ENCODE measurements around the gene POLDIP2.
A peak's percentile ranks its signal among the peaks of the same experiment; 100 is the strongest.

Gene POLDIP2, protein sequence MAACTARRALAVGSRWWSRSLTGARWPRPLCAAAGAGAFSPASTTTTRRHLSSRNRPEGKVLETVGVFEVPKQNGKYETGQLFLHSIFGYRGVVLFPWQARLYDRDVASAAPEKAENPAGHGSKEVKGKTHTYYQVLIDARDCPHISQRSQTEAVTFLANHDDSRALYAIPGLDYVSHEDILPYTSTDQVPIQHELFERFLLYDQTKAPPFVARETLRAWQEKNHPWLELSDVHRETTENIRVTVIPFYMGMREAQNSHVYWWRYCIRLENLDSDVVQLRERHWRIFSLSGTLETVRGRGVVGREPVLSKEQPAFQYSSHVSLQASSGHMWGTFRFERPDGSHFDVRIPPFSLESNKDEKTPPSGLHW

DNA sequence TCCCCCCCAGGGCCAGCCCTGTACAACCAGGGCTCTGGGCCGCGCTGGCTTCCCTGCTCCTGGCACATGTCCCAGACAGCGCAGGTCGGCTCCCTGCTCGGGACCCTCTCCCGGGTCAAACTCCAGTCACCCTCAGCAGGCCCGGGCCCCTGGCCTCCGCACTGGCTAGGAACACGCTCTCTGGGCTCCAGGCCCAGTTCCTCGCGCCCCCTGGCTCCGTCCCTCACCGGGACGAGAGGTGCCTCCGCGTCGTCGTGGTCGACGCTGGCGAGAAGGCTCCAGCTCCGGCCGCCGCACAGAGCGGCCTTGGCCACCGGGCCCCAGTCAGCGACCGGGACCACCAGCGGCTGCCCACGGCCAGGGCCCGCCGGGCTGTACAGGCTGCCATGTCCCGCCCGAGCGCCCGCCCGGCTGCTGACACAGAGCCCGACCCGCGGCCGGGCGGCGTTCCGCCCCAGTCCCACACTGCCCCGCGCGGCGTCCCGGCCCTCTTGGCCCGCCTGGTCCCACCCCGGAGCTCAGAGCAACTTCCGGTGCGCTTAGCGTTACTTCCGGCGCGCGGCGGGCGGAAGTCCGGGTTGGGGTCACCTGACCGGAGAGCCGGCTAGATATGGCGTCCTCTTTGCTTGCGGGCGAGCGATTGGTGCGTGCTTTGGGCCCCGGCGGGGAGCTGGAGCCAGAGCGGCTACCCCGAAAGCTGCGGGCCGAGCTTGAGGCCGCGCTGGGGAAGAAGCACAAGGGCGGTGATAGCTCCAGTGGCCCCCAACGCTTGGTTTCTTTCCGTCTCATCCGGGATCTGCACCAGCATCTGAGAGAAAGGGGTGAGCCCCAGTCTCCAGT lies at the start of gene POLDIP2:
Gene POLDIP2 (minus strand): TSS at position 467 of the 840 bp plus-strand sequence. CDS start 79 bp downstream, at position 388.
- DNase-seq (ENCODE audit: low spot score): peak; percentile 93

DNA sequence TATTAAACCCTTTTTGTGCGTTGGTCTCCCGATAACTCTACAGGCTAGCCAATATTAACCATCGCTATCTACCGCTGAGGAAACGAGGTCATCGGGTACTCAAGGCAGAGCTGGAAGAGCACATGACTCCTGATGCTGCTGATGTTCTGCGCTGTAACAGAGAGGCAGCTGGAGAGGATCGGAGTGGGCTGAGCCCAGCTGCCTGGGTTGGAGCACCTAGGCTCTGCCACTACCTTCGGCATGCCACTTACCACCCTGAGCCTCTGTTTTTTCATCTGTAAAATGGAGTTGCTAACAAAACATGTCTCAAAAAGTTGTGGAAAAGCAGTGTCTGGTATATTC lies 49.1 kb upstream of the POLDIP2 start:
- no peak for DNase-seq (ENCODE audit: low spot score)

- DNase-seq (ENCODE audit: low spot score): peak; percentile 79
Observed at GRCh38 chr17:28405632-28406472, 48.5 kb upstream of the POLDIP2 start, which contains the start of gene SLC46A1. SLC46A1 (minus strand) TSS chr17:28406212; CDS start chr17:28406114, 98 bp downstream.

DNA sequence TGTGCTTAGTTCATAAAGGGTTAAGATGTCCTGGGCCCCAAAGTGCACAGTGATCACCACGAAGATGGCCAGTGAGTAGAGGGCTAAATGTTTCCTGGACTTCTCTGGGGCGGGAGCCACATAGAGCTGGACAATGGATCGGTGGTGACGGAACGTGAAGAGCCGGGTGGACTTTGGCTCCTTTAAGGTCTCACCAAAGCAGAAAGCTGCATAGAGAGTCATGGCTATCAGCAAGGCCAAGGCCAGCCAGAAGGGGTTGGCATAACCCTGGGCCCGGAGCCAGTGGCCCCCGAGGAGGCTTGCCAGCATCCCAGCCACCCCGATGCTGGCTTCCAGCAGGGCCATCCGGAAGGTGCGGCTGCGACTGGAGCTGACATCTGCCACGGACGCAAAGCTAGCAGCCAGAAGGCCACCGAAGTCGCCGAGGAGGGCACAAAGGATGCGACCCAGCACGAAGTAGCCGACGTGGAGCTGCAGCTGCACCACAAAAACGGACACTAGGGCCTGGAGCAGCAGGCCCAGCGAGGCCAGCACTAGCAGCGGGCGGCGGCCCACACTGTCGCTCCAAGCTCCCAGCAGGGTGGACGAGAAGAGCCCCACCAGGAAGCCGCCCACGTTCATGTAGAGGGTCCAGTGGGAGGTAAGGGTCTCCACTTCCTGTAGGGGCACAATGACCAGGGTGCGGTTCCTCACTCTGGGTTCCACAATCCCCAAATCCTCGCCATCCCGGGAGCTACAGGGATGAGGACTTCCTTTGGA lies 47.7 kb upstream of the POLDIP2 start:
- peak; percentile 41 for DNase-seq (ENCODE audit: low spot score)

DNA sequence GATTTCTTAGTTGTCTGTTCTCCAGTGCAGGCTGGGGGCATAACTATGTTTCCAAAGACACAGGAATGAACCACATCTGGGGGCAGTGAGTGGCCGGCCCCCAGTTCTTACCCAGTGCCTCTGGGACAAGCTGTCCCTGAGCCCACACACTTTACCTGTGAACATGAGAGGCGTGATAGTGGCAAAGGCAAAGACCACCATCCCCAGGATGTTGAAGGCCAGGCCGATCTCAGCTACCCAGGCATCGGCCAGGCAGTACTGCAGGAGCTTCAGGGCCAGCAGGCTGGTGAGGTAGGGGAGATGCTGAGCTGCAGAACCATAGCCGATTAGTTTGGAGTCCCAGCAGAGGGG lies 47.1 kb upstream of the POLDIP2 start:
- DNase-seq (ENCODE audit: low spot score): no peak

DNA sequence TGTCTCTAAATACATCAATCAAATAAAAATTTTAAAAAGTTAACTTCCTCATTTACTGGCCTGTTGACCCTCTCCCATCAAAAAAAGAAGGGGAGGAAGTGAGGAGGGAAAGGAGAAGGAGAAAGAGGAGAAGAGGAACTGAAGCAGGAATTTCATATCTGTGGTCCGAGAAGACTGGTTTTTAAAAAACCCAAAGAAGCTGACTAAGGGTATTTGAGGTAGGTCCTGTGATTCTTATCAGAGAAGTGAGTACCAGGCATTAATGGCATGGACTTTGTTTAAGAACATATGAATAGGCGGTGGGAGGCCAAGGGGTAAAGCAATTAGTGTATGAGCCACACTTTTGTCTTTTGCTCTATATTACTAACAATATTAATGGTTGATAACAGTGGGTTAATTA lies 46.7 kb upstream of the POLDIP2 start:
- DNase-seq (ENCODE audit: low spot score): no peak

DNA sequence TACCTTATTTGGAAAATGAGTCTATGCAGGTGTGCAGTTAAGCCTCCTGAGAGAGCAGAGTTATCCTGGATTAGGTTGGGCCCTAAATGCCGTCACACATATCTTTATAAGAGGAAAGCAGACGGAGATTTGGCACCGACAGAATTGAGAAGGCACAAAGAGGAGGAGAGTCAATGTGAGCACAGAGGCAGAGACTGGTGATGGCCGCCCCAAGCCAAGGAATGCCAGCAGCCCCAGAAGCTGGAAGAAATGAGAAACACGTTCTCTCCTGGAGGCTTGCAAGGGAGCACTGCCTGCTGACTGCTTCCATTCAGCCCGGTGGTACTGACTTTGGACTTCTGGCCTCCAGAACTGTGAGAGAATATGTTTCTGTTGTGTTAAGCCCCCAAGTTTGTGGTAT lies 45.5 kb upstream of the POLDIP2 start:
- DNase-seq (ENCODE audit: low spot score): no peak

- DNase-seq (ENCODE audit: low spot score): no peak
Observed at GRCh38 chr17:28402224-28402630, 44.9 kb upstream of the POLDIP2 start.

- no peak for DNase-seq (ENCODE audit: low spot score)
Observed at GRCh38 chr17:28399808-28400207, 42.5 kb upstream of the POLDIP2 start.

DNA sequence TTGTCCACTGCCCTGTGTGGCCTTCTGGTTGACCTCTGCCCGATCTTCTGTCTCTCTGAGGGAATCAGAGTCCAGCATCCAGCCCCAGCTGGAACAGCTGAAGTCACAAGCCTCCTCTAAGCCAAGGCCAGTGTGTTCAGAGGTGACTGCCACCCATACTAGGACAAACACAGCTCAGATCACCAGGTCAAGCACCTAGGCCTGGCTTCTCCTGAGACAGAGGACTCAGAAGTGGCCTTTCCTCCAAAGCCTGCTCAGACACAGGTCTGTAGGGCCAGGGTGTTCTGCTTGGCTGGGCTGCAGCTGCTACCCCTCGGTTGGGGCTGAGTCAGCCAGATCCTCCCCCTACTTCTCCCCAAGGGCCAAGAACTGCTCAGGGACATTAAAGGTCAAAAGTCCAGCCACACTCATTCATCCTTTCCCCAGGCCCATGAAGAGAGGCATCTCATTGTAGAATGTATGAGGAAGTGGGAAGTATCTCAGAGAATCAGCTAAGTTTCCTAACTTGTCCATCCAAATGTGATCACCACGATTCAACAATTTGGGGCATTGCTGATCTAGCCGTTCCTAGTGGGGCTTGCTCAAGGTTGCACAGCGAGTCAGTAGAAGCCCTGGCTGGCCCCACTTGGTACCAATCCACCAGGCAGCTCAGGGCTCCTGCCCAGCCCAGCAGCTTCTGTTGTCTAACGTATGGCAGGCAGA lies 41.1 kb upstream of the POLDIP2 start:
- no peak for DNase-seq (ENCODE audit: low spot score)

GRCh38 chr17:28397687-28398279 lies 40.5 kb upstream of the POLDIP2 start:
- no peak for DNase-seq (ENCODE audit: low spot score)

DNA sequence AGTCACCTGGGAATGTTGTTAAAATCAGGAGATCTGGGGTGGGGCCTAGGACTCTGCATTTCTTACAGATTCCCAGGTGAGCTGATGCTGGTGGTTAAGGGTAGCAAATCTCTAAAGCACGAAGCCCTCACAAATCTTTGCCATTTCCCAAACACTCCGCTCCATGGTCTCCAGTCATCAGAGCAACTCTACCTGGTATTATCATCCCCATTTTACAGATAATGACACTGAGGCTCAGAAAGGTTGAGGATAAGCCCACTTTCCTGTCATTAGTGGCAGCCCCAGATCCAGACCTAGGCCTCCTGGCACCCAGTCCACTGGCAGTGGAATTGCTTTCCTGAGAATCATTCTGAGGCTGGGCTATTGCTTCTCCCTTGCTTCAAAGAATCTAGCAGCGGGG lies 39.9 kb upstream of the POLDIP2 start:
- no peak for DNase-seq (ENCODE audit: low spot score)

DNA sequence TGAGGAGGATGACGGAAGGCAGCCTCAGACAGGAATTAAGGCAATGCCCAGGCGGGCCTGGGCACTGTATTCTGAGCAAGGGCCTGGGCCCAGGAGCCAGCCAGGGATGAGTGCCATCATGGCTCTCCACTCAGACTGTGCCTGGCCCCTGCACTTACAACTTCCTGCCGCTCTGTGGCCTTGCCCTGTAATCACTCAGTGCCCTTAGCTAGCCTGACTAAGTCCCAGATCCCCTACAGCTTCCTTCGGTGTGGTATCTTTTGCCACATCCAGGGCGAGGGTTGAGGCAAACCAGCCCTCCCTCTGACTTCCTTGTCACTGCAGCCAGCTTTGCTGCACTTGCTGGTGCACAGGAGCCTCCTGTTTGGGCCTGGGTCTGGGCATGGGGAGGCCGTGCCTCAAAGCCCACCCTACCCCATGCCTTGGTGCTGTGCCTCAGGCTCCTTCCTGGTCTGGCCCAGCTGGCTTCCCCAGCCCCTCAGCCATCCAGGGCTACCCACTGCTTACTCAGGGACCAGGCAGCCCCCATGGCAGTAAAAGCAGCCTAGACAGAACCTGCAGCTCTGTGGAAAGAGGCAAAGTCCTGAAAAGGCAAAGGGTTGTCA lies 39.4 kb upstream of the POLDIP2 start:
- DNase-seq (ENCODE audit: low spot score): no peak

DNA sequence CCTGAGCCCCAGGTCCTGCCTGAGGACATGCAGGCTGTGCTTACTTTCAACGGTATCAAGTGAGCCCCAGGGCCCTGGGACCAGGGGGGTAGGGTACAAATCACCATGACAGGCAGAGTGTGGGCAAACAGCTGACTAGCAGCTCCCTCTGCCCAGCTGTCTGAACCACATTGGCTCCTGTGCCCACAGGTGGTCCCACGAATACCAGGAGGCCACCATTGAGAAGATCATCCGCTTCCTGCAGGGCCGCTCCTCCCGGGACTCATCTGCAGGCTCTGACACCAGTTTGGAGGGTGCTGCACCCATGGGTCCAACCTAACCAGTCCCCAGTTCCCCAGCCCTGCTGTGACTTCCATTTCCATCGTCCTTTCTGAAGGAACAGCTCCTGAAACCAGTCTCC lies 38.6 kb upstream of the POLDIP2 start:
- no peak for DNase-seq (ENCODE audit: low spot score)

DNA sequence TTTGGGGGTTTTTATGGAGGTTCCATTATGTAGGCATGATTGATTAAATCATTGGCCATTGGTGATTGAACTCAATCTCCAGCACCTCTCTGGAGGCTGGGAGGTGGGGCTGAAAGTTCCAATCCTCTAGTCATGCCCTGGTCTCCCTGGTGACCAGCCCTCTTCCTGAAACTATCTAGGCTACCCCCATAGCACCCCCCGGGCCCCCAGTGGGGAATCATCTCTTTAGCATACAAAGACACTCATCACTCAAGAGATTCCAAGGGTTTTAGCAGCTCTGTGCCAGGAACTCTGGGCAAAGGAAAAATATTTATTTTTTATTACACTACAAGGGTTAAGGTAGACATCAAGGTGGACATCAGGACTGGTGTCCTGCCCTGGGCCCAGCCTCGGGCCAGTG lies 38.1 kb upstream of the POLDIP2 start:
- no peak for DNase-seq (ENCODE audit: low spot score)

DNA sequence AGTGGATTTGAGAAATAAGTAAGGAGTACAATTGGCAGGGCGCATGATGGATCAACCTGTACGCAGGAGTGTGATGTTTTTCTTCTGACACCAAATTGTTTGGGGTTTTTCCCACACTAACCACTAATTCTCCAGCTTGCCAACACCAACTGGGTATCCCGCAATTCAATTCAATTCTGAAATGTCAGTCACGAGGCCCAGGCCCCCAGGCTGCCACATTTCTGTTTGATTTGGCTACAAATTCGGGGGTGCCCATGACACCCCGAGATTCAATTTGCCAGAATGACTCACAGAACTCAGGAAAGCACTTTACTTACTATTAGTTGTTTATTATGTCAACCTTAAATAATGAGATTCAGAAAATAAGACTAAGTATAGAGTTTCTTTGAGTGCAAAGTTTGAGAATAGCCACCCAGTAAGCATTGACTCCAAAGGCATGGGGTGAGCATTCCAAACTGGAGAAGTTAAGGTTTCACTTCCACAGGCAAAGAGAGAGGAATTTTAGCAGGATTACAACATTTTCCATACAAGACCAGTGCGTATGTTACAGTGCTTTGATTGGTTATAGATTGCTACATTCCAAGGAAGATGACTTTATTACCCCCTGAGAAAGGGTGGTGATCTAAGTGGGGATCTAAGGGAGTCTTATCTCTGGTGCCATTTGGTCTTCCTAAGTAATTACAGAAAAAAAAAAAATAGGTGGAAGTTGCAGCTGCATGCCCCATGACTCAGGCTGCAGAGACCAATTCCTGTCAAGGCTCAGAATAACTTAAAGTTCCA lies 37.2 kb upstream of the POLDIP2 start:
- DNase-seq (ENCODE audit: low spot score): no peak

DNA sequence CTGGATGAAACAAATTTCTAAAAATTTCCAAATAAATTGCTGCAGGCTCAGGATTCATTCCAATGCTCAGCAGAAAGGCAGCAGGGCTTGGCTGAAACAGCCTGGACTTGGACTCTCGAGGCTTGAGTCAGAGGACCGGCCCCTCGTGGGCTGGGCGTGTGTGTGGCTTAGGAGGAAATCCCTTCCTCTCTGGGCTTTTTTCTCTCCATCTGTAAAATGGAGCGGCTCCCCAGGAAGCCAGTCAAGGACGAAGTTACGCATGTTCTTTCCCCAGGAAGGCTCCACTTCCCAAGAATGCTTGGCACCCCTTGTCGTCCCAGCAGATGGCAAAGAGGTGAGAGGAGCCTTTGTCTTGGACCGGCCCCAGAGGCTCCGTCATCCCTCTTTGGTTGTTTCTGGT lies 35.2 kb upstream of the POLDIP2 start:
- DNase-seq (ENCODE audit: low spot score): no peak

DNA sequence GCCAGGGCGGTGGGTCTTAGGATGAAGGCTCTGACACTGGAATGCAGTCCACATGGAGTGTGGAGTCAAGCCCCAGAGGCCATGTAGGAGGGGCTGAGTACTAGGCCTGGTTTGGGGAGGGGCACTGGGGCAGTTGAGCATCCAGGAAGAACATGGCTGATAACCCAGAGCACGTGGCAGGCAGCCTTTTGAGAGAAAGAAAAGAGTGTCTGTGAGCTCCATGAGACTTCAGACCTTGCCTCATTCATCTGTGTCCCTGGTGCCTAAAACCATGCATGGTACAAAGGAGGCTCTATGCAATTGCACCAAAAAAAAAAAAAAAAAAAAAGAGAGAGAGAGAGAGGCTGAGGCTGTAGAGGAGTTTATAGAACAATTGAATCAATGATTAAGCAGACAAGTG lies 34.1 kb upstream of the POLDIP2 start:
- DNase-seq (ENCODE audit: low spot score): no peak

DNA sequence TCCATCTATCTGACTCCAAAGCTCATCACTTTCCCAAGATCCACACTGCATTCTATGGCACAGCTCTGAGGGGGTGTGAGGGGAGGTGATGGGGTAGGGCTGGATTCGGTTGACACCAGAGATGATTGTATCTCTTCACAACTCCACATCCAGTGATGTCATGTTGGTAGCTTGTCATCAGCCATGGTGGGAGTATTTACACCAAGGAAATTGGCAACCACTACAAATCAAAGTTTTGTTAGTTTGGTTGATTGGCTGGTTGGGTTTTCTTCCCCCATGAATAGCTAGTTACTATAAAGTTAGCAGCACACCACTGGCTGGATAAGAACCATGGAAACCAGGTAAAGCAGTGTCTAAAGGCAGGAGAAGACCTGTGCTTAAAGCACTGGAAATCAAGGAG lies 33.7 kb upstream of the POLDIP2 start:
- no peak for DNase-seq (ENCODE audit: low spot score)

DNA sequence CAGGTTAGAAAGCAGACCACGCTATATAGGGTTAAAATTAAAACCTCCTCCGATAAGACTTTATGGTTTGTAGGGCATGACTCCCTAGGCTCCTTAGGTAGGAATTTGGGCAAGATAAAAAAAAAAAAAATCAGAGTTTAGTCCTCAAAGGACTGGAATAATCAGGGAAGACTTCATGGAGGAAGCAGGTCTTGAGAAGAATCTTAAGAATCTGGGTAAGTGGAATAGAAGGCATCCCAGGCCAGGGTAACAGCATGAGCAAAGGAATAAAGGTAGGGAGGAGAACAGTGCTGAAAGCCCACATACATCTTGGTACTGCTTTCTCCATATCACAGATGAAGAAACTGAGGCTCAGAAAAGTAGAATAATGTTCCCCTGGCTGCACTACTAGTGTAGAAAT lies 33.2 kb upstream of the POLDIP2 start:
- no peak for DNase-seq (ENCODE audit: low spot score)

All from HuH-7 (cell line).